HG03520 (cell line): ENCODE data around the gene SV2C.

ENCODE experiments used
- ATAC-seq: cut with Tn5 transposase; IDR thresholded peaks from one replicate; pipeline ENCODE4 v1.9.1; 2021; ENCODE audit warnings: mild to moderate bottlenecking, moderate library complexity; ENCODE audit not compliant: unreplicated experiment

The SV2C gene

DNA sequence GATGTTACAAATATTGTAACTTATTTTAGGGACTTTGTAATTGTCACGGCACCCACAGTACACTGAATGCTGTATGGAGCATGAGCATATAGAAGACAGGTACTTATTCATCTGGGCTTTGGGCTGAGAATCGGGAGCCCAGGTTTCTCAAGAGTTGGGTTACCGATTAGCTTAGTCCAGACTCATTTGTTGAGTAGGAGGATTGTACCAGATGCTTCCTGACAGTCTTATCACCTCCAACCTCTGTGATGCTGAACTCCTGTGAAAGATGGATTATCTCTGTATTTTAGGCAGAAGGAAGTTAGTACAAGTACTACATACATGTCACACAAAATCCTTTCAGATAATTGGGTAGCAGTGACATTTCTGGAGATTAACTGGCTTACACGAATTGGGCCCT is 79.2 kb downstream of the SV2C start:
- ATAC-seq: no peak

DNA sequence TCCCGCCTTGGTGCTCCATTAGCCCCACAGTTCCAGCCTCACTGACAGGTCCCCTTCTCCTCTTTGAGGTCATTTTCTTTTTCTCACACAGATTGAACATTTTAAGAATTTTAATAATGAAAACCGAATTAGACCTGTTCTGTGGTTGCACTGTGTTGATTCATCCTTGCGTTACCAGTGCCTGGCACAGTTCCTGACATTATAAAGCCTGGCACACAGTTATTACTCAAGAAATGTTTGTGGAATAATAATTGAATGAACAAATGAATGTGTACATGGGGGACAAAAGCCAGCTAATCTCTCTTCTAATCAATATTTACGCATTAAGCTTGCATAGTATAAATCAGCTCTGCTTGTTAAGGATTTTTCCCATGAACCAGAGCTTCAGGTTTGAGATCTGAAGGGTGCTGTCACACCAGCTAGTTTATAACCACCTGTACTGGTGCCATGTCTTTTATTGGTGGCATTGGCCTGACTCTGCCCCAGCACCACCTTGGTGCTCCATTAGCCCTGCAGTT is 80.0 kb downstream of the SV2C start:
- no peak for ATAC-seq

DNA sequence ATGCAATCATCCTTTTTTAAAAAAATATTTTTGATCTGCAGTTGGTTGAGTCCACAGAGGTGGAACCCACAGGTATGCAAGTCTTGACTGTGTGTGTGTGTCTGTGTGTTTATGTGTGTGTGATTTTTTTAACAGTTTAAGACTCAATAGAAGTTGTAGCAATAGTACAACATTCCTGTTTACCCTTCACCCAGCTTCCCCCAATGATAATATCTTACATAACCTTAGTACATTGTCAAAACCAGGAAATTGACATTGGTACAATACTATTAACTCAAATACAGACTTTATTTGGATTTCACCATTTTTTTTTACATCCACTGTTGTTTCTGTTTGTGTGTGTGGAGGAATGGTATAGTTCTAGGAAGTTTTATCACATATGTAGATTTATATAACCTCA is 81.8 kb downstream of the SV2C start:
- no peak for ATAC-seq

DNA sequence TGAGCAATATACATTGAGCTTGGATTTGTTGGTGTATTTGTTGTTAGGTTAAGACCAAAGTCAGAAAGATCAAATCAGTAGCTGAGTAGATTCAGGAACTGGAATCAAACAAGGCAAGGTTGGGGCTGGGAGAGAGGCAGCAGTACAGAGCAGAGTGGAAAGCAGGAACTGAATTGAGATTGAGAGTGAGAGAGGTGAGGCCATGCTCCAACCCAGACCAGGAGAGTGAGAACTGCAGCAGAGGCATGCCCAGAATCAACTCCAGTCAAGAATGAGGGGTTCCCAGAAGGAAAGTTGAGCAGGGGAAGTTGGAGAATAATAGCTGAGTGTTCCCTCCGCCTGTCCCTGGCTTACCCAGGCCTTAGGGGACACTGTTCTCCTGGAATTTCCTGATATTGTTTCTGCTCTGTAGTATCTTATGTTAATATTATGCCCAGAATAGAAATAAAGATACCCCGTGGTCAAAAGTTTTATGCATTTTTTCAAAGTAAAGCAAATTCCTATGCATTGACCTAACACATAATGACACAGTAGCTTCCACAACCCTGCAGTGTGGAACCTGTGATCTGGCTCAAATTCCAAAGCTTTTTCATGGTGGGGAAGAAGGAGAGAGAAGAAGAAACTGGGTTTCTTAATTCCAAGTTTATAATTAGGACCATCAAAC is 82.7 kb downstream of the SV2C start:
- ATAC-seq: no peak

DNA sequence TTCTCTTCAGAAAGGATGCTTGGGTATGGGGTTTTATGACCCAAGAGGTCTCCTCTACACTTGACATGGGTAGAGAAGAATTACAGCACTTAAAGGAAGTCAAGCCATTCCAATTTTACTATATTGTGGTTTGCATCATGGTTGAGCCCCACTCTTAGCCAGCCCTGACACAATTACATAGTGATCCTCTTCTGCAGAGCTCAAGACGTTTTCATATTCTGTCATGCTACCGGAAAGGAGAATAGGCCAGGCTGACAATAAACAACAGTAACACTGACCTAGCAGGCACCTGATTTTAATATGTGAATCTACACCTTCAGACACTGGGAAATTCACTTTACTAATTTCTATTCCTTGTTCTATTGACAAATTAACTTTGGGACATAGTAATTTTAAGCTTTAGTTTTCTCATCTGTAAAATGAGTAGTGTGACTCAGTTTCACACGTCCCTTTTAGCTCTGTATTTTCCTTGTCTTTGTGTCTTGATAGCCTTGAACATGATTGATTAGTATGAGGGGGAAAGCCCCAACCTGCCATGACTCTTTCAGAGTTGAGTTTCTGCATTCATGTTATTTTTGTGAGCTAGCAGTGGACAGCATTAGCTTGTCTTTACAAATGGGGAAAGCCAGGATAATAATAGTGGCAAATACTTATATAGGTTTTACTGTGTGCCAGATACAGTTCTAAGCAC is 83.8 kb downstream of the SV2C start:
- ATAC-seq: no peak

DNA sequence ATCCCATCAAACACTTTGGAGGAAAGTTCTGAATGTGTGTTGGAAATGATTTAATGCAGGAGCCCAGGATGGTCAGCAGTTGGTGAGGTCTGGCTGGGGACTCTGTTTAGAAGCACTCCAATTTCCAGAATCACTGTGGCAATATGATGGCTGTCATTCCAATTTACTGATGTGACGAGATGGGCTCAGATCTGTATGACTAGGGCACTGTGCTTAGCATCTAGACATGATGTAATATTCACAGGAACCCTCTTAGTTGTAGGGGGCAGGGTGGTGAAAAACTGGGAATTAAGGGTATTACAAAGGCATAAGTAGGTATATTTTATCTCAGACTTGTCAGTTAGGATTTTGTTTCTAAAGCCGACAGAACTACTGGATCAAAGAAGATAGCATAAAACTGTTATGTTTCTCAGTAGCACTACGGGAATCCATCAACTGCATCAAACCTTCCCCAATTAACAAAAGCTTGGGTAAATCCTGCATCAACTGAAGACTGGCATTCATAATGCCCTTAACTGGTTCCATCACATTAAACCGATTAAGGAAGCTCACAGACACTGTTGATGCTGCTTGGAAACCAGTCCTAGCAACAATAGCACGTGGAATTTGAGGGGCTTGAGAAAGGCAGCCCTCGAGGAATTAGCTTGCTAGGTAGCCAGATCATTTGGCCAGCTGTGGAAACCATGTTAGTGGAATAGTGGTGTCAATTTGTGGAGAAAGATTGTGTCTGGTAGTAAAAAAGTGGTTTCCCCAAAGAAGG is 86.1 kb downstream of the SV2C start:
- ATAC-seq: no peak

DNA sequence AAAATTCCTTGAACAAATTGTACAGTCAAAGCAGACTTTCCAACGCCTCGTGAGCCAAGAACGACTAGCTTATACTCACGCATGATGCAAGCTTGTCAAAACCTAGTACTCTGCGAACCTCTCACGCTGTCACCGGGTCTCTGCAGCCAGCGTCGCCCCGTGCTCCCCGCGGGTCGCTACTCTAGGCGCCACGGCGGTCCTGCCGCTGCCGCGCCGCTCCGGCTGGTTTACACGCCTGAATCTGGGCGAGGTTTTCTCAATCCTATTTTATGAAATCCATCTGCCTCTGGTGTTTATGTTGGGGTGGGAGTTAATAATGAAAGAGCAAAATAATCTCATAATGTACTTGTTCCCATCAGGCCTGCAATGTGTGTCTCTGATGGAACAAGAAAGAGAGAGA is 90.9 kb downstream of the SV2C start:
- ATAC-seq: no peak

DNA sequence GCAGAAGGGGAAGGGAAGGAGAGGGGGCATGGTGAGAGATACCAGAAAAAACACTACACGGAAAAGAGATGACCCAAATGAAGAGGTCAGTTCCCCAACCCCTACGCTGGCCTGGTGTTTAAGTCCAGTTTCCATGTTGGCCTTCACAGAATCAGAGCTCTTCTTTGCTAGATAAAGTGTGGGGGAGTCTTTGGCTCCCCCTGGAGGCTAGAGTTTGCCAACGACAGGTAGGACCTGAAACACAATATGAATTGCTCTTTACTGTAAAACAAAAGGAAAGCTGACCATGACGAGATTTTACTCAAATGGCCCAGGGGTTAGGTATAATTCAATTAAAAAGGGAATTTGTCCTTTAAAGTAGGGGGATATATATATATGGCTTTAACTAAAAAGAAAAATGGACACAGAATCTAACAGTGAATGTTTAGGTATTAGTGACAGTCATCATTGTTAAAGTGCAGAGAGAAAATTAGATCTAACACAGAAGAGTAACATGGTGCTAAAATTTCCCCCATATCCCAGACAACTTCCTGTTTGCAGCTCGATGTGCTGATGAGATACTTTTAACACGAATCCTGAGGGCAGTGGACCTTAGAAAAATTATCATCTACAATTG is 92.0 kb downstream of the SV2C start:
- peak; percentile 70 for ATAC-seq

DNA sequence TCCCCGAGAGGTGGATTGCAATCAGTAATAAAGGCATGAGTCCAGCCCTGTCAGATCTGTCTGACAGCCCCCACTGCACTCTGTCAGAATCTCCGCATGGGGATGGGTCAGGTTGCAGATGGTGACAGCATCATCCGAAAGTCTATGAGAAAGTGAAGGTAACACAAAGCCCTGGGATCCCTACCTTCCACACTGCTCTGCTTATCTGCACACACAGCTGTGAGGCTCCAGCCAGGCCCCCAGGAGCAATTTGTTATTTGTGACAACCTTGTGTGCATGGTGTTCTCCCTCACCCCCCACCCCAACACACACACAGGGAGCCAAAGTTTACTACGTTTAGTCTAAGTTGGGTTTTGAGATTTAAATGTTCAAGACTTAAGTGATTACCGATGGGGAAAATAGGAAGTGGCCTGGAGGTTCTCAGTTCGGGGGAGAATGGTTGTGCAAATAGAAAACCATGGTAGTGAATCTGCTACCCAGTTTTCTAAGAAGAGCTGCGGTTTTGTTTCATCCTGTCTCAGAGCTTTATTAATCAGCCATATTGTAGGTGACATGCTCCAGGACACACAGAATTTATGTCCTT is 92.7 kb downstream of the SV2C start:
- ATAC-seq: no peak

DNA sequence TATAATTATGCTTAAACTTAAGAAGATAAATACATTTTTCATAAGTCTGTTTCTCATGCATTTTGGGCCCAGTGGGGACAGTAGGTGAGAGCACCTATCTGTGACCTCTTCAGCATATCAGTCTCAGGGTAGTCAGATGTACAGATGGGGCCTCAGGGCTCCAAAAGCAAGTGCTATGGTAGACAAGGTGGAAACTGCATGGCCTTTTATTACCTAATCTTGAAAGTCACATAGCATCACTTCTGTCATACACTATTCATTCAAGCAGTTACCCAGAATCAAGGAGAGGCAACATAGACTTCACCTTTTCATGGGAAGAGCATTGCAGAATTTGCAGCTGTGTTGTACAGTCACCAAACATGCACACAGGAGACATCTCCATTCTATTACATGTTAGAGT is 94.8 kb downstream of the SV2C start:
- ATAC-seq: no peak

DNA sequence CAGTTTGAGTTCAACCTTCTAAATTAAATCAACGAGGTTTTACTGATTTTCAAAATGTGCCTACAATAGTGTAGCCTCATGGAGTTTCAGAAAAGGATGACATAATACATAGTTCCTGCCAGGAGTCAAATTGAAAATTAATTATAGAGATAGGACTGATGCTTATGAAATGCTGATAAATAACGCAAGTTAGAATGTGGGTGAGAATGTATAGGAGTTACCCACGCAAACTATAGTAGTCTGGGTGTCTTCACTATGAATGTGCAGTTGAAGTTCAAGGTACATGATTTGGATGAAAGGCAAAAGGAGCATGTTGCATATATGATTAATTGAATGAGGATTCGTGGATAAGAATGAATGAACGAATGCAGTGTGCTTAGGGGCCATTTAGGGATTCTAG is 95.7 kb downstream of the SV2C start:
- no peak for ATAC-seq

DNA sequence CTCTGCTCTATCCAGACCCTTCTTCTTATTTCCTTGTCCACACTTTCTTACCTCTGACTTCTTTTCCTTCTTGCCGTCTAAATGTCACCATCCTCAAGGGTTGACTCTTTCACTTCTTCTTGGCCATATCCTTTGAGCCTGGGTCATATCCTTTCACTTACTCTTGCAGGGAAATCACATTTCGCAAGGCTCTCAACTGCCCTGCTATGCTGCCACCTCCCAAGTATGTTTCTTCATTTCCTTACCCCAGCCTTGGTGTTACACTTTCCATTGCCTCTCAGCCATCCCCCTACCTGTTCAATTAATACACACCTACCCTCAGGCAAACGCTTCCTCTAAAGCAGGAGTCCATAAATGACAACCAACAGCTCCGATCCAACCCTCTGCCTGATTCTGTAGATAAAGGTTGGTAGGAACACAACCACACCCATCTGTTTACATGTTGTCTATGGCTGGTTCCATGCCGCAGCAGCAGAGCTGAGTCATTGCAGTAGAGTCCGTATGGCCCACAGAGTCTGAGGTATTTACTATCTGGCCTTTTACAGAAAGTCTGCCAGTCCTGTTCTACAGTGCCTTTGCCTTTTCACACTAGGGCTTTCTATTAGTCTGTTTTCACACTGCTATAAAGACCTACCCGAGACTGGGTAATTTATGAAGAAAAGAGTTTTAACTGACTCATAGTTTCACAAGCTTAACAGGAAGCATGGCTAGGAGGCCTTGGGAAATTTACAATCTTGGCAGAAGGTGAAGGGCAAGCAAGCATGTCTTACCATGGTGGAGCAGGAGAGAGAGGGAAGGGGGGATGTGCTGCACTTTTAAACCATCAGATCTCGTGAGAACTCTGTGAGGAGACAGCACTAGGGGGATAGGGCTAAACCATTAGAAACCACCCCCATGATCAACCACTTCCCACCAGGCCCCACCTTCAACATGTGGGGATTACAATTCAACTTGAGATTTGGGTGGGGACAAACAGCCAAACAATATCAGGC is 97.9 kb downstream of the SV2C start:
- ATAC-seq: peak; percentile 87

DNA sequence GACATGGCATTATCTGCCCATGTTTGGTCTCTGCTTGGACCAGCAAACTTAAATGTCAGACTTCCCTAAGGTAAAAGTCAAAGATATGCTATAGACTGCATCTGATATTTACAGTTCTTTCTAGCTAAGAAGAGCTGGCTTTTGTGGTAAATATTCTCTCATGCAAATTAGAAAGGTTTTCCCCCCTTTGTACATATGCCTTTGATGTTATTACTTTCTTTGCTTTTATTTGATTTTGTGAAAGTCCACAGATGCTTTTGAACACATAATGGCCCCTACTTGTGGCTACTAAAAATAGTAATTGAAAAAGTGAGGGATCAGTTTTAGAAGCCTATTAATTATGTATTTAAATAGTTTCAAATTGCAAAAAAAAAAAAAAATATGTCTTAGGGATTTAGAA is 104.2 kb downstream of the SV2C start:
- no peak for ATAC-seq

DNA sequence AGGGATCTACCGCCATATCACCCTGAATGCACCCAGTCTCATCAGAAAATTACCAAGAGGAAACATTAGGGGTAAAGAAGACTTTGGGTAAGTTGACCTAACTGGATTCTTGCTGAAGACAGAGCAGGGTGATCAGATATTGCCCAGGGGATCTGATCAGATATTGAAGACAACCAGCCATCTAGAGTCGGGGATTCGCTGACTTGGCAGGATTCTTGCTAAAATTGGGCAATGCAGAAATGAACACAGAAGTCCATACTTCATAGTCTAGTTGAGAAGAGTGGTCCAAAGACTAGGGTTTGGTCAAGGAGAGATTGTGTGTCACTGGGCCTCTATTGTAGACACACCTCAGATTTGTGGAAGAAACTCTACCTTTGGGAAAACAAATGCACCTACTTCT is 107.2 kb downstream of the SV2C start:
- ATAC-seq: no peak

DNA sequence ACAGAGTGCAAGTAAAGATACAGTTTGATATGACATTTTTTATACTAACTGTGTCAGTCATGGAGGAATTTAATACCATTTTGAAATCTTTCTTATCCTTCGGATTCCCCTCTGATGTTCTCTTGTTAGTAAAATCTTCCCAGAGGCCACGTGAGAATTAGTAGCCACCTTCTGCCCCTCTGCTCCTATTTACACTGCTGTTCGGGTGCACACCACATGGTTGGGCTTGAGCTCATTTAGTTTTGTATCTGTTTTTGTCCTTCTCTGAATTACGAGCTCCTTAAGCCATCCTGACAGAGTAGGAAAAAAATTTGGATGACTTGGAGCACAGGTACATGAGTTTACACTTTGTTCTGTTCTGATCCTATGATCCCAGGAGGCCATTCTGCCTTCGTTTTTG is 109.7 kb downstream of the SV2C start:
- ATAC-seq: no peak

DNA sequence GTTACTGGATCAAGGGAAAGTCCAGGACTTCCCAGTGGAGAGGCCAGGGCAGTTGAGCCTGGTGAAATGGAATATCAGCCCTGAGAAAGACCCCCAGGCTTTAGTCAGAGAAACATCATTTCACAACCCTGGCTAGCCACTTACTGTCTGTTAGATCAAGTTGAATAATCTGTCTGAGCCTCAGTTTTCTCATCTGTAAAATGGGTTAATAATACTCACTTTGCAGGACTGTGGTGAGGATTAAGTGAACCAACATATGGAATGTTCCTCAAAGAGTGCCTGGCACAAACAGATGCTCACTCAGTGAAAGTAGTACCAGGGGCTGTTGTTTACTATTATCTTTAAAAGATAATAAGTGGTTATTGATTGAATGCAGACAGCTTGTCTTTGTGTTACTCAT is 110.5 kb downstream of the SV2C start:
- no peak for ATAC-seq

DNA sequence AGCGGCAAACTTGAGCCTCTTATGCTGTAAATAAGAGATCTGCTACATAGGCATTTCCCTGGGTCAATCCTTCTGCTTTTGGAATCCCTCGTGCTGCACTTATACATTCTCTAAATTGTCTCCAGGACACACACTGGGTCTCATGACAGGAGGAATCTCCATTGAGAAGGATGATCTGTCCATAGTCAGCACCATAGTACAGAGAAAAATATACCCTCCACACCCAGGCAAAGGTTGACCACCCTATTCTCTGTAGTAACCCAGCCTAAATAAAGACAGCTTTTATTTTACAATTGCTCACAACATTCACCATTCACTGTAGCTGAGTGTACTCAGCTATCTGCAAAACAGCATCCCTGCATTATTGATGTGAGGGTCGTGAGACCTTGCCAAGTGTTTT is 111.2 kb downstream of the SV2C start:
- ATAC-seq: no peak

DNA sequence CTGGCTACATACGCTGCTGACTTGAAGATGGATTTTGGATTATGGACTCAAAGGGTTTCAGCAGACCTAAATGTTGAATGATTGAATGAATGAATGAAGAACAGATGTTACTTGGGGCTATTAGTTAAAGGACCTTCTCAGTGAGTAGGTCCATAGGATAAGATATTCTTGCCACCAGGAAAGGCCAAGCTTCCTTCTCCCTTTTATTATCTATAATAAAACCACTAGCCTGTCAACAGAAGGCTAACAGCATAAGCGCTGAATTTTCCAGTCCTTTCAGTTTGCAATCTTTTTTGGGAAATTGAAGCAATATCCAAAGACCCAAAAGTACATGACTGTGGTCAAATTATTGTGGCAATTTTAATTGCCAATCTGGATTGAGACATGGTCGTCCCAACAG is 113.3 kb downstream of the SV2C start:
- no peak for ATAC-seq

DNA sequence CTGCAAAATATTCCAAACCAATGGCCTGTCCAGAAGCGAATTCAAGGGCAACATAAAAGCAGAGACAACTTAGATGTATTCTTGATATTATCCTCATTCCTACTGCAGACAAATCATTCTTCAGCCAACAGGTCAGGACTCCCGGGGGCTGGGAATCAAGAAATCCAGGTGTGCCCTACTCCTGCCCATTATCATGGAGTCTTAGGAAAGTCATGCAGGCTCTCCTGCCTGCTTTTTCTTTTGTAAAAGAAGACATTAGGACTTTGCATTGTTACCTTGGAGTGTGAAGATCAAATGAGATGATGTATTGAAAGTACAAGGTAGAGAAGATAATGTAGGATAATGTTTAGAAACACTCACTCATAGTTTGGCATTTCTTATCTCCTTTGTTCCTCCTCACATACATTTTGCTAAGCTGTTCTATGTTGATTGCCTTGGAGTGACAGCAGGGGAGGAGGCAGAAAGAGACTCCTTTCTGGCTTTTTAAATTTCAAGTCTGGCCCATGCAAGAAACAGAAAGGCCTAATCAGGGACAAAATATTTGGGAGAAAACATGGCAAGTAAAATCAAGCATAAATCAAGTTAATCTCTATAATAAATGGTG is 113.8 kb downstream of the SV2C start:
- no peak for ATAC-seq

DNA sequence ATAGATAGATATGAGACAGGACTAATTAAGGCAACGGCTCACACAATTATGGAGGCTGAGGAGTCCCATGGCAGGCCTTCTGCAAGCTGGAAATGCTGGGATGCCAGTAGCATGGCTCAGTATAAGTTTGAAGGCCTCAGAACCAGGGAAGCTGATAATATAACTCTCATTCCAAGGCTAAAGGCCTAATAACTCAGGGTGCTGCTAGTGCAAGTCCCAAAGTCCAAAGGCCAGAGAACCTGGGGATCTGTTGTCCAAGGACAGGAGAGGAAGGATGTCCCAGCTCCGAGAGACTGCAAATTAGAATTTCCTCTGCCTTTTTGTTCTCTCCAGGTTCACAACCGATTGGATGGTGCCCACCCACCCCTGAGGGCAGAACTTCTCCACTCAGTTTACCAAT is 114.5 kb downstream of the SV2C start:
- no peak for ATAC-seq
